PFSK-1 (cell line): ENCODE data around the gene CD52.

ENCODE experiments used
- POLR2AphosphoS5 ChIP-seq: IDR thresholded peaks from 2 replicates; pipeline ENCODE4 v1.6.1; 2012; ENCODE audit warnings: low read depth, mild to moderate bottlenecking, control low read depth, low read length, moderate library complexity
- REST ChIP-seq, 2 experiments: IDR thresholded peaks; 2 replicates each; pipeline versions ENCODE4 v1.6.1 to v1.8.0; 2011 to 2012; ENCODE audit warnings: low read depth in 2 of 2, low read length in 2 of 2, control low read depth in 1 of 2, inconsistent platforms in 1 of 2, mild to moderate bottlenecking in 1 of 2, moderate library complexity in 1 of 2; ENCODE audit not compliant: insufficient read depth in 1 of 2
- SIN3A ChIP-seq: IDR thresholded peaks from 2 replicates; pipeline ENCODE4 v1.6.1; 2012; ENCODE audit warnings: mild to moderate bottlenecking, low read length, moderate library complexity, borderline replicate concordance; ENCODE audit not compliant: insufficient read depth
- TAF1 ChIP-seq: IDR thresholded peaks from 2 replicates; pipeline ENCODE4 v1.6.1; 2012; ENCODE audit warnings: low read length, control low read depth, borderline replicate concordance; ENCODE audit not compliant: insufficient read depth

DNA sequence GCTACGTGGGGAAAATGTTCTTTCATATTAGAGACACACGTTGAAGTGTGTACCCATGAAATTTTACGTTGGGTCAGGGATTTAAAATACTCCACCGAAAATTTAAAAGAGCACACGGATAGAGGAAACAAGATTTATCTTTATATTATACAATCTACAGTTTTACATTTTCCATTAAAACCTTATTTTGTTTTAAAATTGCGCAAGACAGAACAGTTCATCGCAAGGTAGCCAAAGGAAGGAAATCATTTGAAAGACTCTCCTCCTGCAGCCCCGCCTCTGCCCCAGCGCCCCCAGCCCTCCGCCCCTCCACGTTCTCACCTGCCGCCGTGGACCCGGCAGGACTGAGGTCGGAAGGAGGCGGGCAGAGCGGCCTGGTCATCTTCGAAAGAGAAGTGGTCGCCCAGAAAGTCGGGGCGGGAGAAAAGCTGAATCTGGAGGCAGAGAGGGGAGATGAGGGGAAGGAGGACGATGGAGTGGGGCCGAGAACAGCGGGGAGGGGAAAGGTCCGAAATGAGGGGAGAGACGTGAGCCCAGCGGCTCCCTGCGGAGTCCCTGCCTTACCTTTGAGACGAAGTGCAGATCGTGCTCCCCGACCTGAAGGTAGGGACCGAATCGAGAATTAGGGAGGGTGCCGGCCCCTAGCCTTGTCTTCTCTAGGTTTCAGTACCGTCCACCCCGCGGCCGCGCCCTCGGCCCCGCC lies 18.2 kb downstream of the CD52 start:
- TF ChIP-seq POLR2AphosphoS5 (no peak), REST (IDR thresholded peaks at IDR 0.05; ENCODE audit: insufficient read depth in 1 of 2, low read depth in 2 of 2, low read length in 2 of 2) (no peak), TAF1 (no peak), SIN3A (no peak)
